Retinal pigment epithelial cell (primary cell): Measurements from ENCODE around the gene HERPUD1.
"Not testable (repeated sequence)": the region's sequence is repeated elsewhere in the genome, so short reads cannot be mapped to it uniquely, and the experiment has no call there.

Experiments used
- DNase-seq: peaks from one replicate; pipeline ENCODE4 v3.0.0-alpha.2; 2010; ENCODE audit warnings: low read depth
- H3K4me3 ChIP-seq: 2 replicates; pipeline ENCODE4 v1.5.1; 2011; ENCODE audit warnings: mild to moderate bottlenecking, low read length, control low read depth, moderate library complexity
- TF ChIP-seq, protein P1 (sequence below): conservative IDR thresholded peaks from 2 replicates; pipeline ENCODE4 v1.5.1; 2011; ENCODE audit warnings: low read depth, low read length, control low read depth, inconsistent platforms

Gene HERPUD1

DNA sequence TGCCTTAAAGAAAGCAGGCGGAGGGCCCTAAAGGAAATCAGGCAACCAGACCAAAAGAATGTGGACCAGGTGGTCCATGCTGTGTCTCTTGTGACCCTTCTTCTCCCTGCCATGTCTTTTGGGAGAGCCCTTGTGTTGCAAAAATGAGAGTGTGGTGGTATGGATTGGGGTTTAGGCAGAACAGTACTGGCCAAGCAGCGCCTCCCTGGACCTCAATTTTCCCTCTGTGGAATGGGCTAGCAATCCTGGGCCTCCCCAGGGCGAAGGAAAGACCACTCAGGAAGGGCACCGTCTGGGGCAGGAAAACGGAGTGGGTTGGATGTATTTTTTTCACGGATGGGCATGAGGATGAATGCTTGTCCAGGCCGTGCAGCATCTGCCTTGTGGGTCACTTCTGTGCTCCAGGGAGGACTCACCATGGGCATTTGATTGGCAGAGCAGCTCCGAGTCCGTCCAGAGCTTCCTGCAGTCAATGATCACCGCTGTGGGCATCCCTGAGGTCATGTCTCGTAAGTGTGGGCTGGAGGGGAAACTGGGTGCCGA, 49.9 kb downstream of the HERPUD1 start:
- H3K4me3 ChIP-seq: no peak overlapping the region
- TF ChIP-seq, protein P1, sequence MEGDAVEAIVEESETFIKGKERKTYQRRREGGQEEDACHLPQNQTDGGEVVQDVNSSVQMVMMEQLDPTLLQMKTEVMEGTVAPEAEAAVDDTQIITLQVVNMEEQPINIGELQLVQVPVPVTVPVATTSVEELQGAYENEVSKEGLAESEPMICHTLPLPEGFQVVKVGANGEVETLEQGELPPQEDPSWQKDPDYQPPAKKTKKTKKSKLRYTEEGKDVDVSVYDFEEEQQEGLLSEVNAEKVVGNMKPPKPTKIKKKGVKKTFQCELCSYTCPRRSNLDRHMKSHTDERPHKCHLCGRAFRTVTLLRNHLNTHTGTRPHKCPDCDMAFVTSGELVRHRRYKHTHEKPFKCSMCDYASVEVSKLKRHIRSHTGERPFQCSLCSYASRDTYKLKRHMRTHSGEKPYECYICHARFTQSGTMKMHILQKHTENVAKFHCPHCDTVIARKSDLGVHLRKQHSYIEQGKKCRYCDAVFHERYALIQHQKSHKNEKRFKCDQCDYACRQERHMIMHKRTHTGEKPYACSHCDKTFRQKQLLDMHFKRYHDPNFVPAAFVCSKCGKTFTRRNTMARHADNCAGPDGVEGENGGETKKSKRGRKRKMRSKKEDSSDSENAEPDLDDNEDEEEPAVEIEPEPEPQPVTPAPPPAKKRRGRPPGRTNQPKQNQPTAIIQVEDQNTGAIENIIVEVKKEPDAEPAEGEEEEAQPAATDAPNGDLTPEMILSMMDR: no peak
- no peak for DNase-seq

DNA sequence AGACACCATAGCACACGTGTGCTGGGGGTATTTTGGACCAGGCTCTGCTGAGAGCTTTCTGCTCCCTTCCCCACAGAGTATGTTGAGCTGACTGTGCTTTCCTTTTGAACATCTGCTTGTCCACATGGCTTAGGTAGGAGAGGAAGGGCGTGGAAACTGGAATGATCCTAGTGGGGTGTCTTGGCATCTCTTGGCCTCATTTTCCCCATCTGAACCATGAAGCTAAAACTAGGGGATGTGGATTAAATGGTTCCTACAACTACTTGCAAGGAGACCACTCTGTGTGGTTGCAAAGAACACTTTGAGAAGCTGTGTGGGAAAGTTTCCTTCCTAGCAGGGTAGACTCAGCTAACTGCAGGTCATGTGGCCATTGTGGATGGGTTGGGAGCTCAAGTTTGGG, 50.8 kb downstream of the HERPUD1 start:
- no peak for DNase-seq
- no peak overlapping the region for H3K4me3 ChIP-seq
- TF ChIP-seq, protein P1: no peak

DNA sequence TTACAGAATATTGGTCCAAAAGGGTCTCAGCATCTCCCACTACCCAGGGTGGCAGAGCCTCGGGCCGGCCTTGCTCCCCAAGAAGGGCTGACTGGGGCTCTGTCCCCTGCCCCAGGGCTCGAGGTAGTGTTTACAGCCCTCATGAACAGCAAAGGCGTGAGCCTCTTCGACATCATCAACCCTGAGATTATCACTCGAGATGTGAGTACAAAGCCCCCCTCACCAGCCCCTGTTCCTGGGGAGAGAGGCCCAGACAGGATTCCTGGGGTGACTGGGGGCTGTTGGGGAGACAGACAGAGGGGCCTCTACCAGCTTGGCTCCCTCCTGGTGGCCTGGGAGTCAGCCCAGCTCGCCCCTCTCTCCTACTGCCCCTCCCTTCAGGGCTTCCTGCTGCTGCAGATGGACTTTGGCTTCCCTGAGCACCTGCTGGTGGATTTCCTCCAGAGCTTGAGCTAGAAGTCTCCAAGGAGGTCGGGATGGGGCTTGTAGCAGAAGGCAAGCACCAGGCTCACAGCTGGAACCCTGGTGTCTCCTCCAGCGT, 51.3 kb downstream of the HERPUD1 start:
- DNase-seq: no peak
- TF ChIP-seq, protein P1: no peak
- no peak overlapping the region for H3K4me3 ChIP-seq

DNA sequence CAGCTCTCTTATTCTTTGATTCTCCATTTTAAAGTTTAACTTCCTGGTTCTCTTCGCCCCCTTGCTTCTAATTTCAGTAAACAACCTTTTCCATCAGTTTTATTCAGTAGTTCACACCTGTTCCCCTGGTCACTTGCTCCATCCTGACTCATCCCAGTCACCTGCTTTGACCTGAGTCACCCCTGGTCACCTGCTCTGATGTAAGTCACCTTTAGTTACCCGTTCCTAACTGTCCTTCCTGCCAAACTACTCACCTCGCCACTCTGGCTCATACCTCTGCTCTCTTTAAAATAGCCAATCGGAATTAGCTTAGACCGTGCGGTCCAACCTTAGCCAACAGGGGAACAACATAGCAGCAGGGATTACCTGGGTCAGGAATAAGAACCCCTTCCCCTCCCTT, 52.7 kb downstream of the HERPUD1 start:
- TF ChIP-seq, protein P1: no peak
- H3K4me3 ChIP-seq: no peak overlapping the region
- DNase-seq: no peak

DNA sequence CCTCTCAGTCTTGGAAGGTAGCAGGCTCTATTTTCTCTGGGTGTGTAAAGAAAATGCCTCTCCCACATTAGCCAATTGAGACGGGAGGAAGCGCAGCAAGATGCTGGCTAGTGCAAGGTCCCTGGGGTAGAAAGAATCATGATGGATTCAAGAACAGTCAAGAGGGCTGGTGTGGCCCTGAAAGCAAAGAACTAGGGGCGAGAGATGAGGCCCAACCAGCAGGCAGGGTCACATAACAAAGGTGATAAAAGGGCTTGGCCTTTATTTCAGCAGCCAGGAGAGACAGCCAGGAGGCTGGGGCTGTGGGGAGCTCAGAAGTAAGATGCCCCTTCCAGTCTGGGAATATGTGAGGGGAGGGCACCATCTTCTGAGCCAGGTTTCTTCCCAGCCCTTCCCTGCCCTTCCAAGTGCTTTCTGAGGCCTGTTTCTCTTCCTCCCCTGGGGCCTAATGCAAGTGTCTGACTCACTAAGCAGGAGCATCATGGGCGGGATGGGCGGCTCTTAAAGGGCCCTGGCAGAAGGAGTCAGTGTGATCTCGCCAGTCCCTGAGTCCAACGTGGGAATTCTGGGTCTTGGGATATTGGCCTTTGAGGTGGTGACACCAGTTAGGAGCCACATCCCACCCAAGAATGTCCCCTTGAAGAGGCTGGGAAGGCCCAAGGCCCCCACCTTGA, 53.5 kb downstream of the HERPUD1 start:
- TF ChIP-seq, protein P1: no peak
- no peak overlapping the region for H3K4me3 ChIP-seq
- peak; percentile 29 for DNase-seq

DNA sequence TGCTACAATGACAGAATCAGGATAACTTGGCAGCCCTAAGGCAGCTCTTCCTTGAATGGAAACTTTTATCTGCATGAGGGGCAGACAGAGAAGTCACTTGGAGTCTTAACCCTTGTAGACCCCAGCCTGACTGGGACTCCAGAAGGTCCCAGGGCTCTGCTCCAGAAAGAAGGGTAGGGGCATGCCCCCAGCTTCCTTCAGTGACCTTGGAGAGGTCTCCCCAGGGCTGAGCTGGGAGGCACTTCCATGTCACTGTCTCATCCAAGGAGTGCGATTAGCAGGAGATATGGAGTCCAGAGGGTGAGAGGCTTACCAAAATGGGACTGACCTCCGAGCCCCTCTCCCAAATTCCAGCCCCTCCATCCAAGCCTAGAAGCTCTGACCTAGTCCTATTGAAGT, 54.0 kb downstream of the HERPUD1 start:
- no peak overlapping the region for H3K4me3 ChIP-seq
- TF ChIP-seq, protein P1: no peak
- no peak for DNase-seq

DNA sequence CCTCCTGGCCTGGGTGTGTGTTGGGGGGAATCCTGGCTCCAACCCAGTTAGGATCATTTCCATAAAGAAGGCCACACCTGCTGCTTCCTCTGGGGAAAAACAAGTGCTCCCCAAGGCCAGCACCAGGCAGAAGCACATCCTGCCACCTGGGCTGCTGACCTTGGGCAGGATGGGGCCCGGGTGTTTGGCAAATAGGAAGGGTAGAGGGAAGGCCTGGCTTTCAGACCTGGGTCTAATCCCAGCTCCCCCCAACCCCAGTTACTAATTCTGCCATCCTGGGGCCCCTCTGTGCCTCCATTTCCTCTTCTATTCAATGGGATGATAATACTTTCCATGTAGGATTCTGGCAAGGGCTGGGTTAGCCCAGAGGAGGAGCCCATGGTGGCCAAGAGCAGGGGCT, 54.4 kb downstream of the HERPUD1 start:
- TF ChIP-seq, protein P1: no peak
- no peak overlapping the region for H3K4me3 ChIP-seq
- DNase-seq: no peak

DNA sequence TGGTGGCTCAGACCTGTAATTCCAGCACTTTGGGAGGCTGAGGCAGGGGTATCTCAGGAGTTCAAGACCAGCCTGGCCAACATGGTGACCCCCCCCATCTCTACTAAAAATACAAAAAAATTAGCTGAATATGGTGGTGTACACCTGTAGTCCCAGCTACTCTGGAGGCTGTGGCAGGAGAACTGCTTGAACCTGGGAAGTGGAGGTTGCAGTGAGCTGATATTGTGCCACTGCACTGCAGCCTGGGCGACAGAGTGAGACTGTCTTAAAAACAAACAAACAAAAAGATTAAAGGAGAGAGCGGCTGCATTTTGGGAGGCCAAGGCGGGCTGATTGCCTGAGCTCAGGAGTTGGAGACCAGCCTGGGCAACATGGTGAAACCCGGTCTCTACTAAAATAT, 55.0 kb downstream of the HERPUD1 start:
- not testable (repeated sequence) for DNase-seq, H3K4me3 ChIP-seq
